A172 (cell line): Measurements from ENCODE around the gene CACHD1. TPM values are rescaled to one million over a fixed set of nuclear protein-coding genes. Genes with fewer than 3 reads are reported as not detected.

Experiments used
- DNase-seq: peaks from one replicate; pipeline ENCODE4 v3.0.0-alpha.2; 2015; ENCODE audit warnings: low spot score
- total RNA-seq: library from RNA; depleted of rRNA; stranded (reverse); fragments of >200 nt; shearing (Covaris generic); gene quantifications from 2 replicates; pipeline ENCODE4 v1.2.3, GENCODE V29; 2014

CACHD1 gene
- total RNA-seq, 1 experiment from 2014 or later = 4.2 TPM

DNA sequence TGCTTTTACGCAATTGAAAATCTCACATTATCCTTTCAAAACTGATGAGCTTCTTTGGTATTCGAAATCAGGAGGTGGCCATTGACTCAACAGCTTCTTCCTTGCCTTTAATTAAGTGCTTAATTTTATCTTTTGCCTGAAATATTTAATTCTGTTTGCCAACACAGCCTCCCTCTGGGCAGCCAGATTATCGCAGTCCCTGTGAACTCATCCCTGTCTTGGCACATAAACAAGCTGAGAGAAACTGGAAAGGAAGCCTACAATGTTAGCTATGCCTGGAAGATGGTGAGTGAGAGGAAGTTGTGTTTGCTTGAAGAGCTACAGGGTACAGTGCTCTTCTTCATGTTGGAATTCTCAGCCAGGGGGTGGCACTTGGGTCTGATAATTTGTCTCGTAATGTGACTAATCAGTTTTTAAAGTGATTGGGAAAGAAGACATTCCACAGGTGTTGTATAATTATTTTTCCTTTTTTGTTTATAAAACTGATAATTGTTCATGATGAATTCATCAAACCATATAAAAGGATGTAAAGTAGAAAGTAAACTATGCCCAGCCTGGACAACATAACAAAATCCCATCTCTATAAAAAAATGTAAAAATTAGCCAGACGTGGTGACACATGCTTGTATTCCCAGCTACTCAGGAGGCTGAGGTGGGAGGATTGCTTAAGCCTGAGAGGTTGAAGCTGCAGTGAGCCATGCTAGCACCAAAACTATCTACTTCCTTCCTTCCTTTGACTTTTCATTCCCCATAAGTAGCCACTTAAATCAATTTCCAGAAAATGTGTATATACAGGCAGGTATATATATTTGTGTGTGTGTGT lies 184.8 kb downstream of the CACHD1 start:
- DNase-seq = no peak

GRCh38 chr1:64655861-64656260 lies 185.9 kb downstream of the CACHD1 start:
- DNase-seq = no peak

DNA sequence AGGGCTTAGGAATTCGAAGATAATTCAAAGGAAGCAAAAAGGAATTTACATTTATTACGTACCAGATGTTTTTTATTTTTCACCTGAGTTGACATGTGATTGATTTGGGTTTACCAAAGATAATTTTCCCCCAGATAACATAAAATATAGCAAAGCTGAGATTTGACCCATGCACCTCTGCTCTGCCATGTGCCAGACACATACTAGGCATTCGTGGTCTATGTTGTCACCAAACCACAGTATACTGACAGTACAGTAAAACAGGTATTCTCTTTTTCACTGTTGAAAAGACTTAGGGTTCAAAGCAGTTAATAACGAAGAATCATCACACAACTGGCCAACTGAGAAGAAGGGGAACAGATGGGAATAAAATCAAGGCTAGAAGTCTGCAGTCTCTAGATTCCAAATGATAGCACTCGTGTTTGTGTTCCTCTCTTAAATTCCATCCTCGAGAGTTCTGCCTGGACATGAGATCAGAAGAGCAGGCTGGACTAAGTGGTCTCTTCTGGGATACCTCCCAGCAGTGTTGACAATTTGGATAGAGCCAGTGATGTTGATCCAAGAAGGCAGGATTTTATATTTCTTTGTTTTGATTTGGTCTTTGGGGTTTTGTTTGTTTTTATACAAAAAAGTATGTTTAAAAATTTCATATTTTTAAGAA lies 189.7 kb downstream of the CACHD1 start:
- DNase-seq = no peak

DNA sequence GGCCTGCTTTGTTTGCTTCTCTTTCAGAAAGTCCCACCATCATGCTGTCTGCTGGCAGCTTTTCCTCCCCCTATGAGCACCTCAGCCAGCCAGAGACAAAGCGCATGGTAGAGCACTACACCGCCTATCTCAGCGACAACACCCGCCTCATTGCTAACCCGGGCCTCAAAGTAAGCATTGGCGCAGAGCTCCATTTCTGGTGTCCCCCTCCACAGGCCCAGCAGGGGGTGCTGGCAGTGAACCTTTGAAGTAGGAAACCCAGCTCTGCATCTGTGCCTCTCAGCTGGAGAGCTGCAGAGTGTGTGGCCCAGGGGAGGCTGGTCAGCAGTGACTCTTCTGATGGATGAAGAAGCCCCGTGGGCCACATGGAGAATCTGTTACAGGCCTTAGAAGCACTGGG lies 193.7 kb downstream of the CACHD1 start:
- no peak for DNase-seq

DNA sequence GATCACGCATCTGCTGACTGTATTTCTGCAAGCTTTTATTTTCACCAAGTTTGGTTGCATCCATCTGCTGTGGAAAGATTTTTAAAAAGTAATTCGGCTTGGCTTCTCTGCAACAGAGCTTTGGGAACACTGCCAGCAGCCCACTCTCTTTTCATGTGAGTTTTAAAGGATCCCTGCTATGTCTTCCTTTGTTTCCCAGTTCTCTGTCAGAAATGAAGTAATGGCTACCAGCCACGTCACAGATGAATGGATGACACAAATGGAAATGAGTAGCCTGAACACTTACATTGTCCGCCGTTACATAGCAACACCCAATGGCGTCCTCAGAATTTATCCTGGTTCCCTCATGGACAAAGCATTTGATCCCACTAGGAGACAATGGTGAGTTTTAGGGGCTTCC lies 194.4 kb downstream of the CACHD1 start:
- DNase-seq = no peak

DNA sequence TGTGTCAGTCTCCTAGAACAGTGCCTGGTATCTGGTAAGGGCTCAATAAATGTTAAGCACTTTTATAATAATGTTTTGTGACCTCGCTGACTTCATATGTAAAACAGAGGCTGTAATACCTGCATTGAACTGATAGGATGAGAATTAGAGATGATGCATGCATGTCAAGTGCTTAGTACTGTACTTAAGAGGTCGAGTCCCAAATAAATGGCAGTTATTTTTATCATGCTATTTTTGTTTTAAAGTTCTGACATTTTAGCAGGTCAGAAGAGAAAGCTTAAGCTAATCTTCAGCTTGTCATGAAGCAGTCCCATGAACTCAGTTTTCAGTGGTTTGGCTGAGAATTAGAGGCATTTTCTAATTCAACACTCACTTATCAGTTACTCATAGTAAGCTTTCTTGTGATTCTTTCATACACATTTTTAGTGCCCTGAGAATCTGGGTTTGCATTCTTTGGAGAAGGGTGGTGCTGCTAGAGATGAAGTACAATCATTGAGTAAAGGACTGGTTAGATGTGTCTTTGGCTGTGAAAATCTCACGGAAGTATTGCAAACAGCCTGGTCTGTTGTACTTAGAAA lies 199.3 kb downstream of the CACHD1 start:
- DNase-seq = no peak

DNA sequence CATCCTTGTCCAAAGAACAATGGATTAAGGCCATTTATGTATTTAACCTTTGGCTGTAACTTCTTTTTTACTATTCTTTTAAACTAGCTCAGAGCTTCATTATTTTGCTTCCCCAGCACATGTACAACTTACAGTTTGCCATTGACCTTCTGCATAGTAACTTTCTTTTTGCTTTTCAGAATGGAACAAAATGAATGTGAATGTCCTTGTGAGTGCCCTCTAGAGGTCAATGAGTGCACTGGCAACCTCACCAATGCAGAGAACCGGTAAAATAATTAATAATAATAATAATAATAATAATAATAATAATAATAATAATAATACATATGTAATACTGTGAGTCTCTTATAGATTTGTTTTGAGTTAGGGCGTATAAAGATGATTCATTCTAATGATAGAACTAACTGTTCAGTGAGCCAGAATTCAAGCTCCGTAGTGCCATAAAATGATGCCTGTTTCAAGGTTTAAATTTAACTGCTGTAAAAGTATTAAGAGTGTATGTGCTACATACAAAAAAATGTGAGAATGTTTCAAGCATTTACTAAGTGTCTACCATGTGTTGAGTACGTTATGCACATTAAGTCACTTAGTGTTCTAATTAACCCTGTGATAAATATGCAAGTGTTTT lies 205.9 kb downstream of the CACHD1 start:
- peak; percentile 11 for DNase-seq

DNA sequence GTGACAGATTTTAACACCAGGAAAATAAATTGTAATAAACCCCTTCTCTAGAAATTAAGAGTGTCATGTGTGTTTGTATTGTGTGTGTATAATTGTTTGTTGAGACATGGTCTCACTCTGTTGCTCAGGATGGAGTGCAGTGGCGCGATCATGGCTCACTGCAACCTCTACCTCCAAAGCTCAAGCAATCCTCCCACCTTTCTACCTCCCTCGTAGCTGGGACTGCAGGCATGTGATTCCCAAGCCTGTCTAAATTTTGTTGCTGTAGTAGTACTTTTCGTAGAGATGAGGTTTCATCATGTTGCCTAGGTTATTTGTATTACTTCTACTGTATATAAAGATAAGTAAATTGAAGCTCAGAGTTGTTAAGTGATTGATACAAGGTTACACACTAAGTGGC lies 206.5 kb downstream of the CACHD1 start:
- DNase-seq = no peak

DNA sequence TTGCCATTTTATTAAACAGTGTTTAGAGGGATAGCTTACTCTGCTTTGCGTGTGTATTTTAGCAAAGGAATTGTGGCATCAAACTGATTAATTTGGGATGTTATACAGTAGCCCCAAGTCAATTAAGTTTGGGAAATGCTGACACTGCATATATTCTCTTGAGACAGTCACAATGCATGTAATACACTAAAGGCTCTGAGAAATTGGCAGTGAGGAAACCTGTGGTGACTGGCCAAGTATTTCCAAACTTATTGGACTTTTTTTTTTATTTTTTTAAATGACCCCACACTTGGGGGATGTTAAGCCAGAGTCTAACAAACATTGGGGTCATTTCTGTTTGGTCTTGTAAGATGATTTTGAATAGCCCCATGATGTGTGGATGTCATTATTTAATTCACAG lies 207.6 kb downstream of the CACHD1 start:
- no peak for DNase-seq

- DNase-seq = no peak
Observed at GRCh38 chr1:64678366-64678765, 208.4 kb downstream of the CACHD1 start.

DNA sequence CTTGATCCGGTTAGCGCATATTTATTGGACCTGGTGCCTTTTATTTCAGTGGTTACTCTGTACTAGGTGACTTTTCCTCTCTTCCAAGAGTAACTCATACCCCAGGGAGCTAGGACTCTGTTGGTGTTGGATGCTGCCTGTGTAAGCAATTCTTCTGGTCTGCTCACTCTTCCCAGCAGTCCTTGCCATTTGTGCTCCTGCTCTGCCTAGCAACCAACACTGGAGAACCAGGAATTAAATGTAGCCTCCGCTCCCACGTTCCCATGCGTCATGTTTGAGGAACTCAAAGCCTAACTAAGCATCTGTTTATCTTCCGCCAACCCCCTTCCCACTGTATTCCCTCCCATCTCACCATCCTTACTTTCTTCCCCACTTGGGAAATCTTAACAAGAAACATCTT lies 209.2 kb downstream of the CACHD1 start:
- no peak for DNase-seq

- DNase-seq = no peak
Observed at GRCh38 chr1:64680599-64680998, 210.7 kb downstream of the CACHD1 start.

DNA sequence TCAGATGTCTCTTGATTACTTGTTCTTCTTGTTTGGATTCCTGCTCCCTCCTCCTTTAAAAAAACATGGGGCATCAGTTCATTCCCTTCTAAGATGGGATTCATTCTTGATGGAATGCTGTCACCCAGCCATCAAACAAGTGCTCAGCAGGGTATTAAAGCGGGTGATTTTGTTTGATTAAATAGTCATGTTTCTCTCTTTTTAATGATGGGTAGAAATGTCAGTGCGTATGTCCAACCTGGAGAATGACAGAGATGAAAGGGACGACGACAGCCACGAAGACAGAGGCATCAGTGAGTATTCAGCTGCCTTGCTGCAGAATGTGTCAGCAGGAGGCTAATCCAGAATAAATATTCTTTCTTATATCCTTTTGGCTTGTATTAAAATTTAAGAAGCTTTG lies 211.1 kb downstream of the CACHD1 start:
- DNase-seq = no peak

- no peak for DNase-seq
Observed at GRCh38 chr1:64683419-64683818, 213.5 kb downstream of the CACHD1 start.

- DNase-seq = no peak
Observed at GRCh38 chr1:64685217-64685616, 215.3 kb downstream of the CACHD1 start.

- DNase-seq = no peak
Observed at GRCh38 chr1:64685765-64686341, 215.9 kb downstream of the CACHD1 start.

DNA sequence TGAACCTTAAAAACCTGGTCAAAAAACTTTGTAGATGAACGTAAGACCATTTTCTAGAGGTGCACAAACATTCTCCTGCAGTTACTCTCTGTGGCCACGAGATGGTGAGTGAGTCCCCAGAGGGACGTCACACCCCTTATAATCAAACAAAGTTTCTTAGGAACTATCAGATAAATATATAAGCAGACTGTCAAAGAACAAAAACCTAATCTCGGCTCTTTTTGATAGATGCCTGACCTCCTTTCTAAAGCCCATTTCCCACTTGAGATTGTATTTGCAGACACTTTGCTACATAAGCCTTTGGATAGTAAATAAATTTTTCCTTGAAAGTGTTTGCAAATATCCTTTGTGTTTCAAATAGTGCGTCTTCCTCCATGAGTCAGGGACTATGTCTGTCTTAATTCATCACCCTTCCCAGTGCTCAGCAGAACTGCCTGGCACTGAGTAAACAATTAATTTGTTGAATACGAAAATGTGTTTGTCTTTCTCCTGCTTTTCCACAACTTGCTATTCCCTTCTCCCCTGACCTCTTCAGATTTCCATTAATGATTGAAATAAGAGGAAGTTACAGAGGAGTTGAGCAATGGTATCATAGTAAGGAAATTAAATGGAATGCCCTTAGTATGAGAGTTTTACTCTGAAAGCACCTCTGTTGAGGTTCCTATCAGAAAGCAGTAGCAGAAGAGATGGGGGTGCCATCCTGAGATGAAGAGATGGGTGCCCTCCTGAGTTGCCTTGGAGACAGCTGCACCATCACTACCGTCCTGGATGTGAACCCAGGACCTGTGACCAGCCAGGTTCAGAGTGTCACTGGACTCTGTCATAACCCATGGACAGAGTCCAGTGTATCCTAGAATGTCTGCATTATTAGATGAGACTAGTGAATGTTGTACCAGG lies 217.1 kb downstream of the CACHD1 start:
- peak; percentile 15 for DNase-seq

DNA sequence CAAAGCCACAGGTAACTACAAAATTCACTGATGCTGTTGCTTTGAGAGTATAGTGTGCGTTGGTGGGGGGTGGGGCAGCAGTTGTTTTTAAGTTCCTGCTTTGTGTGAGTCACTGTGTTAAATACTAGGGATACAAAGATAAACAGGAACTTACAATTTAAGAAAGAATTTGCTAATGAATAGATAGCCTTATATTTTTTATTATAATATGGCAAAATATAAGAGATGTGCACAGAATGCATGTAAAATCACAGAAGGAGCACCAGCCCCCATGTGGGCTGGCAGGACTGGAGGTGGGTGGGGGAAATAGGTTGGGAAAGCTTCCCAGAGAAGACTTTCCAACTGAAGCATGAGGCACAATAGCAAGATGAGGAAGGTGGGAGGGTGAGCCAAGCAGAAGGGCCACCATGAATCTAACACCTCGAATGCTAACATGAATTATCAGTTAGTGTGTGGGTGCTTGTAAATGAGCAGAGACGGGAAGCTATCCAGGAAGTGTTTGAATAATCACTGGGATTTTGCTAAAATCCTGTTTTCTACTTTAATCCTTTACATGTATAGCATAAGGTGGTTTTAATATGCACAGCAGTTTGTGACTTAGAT lies 217.9 kb downstream of the CACHD1 start:
- peak; percentile 16 for DNase-seq

- peak; percentile 3 for DNase-seq
Observed at GRCh38 chr1:64691626-64692025, 221.7 kb downstream of the CACHD1 start.

DNA sequence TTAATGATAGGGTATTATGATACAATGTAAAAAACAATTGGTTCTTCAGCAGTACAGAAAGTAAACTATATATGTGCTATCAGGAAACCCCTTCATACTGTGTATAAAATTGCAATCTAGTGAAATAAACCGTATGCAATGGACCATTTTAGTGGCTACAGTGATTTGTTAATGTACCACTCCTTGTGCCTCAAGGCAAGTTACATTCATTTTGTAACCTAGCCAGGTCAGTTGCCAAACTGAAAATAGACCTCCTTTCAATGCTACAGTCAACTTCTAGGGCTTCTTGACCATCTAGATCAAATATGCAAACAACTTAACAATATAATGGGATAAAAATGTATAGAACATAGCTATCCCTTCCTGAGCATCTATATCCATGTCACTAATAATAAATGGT lies 223.0 kb downstream of the CACHD1 start:
- DNase-seq = no peak

DNA sequence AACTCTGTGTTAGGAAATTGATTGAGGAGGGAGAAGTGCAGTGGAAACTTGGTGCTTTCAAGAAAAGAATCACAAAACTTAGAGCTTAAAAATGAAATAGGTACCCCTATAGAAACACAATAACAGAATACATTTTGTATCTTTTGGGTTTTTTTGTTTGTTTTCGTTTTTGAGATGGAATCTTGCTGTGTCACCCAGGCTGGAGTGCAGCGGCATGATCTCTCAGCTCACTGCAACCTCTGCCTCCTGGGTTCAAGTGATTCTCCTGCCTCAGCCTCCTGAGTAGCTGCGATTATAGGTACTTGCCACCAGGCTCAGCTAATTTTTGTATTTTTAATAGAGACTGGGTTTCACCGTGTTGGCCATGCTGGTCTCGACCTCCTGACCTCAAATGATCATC lies 223.5 kb downstream of the CACHD1 start:
- no peak for DNase-seq
